Dermis blood vessel endothelial cell (primary cell): ENCODE results near the gene CCT3. TPM values are rescaled to one million over a fixed set of nuclear protein-coding genes. Genes with fewer than 3 reads are reported as not detected.
"Not testable (repeated sequence)": the region's sequence is repeated elsewhere in the genome, so short reads cannot be mapped to it uniquely, and the experiment has no call there.

Experiments
- DNase-seq: peaks from one replicate; pipeline ENCODE4 v3.0.0; 2010
- total RNA-seq: library from RNA; depleted of rRNA; stranded (reverse); fragments of >200 nt; gene quantifications from 2 replicates; pipeline ENCODE4 v1.2.3, GENCODE V29; 2014

Gene CCT3
- total RNA-seq, 1 donor from 2014 or later = 552 TPM

DNA sequence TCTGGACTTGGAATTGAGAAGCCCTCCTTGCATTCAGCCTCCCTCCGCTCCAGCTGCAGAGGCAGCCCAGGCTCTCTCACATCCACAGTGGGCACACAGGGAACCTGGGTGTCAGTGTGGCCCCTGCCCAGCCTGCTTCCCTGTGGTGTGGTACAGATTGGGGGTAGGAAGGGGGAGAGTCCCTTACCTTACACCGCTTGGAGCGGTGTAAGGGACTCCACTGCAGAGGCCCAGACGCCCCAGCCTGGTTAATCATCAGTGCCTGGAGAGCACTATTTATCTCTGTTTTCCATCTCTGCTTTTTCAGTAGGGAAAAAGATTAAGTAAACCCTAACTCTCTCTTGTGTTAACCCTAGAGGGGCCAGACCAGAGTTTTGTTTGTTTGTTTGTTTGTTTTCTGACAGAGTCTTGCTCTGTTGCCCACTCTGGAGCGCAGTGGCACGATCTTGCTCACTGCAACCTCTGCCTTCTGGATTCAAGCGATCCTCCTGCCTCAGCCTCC lies 30.1 kb upstream of the CCT3 start:
- no peak for DNase-seq

- no peak for DNase-seq
Measured at GRCh38 chr1:156367383-156368156, 29.5 kb upstream of the CCT3 start.

GRCh38 chr1:156366378-156367166 lies 28.5 kb upstream of the CCT3 start:
- no peak for DNase-seq

DNA sequence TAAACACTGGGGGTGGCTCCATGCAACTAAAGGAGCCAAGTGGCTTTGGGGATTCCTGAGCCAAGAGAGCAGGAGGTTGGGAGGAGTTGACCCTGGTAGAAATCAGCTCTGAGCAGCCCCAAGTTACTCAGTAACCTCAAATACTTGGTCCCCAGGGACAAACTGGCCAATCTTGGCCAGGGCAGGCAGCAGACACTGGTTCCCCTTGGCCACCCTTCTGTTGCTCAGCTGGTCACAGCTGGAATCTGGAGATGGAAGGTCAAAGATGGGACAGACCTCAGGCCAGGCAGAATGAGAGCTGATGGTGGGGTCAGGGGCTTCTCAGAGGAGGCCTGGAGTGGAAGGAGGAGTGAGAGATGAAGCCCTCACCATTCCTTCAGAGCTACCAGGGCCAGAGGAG lies 27.7 kb upstream of the CCT3 start:
- no peak for DNase-seq

- no peak for DNase-seq
Measured at GRCh38 chr1:156360534-156360933, 22.4 kb upstream of the CCT3 start.

- DNase-seq = peak; percentile 41
Measured at GRCh38 chr1:156359973-156360372, 21.9 kb upstream of the CCT3 start.

DNA sequence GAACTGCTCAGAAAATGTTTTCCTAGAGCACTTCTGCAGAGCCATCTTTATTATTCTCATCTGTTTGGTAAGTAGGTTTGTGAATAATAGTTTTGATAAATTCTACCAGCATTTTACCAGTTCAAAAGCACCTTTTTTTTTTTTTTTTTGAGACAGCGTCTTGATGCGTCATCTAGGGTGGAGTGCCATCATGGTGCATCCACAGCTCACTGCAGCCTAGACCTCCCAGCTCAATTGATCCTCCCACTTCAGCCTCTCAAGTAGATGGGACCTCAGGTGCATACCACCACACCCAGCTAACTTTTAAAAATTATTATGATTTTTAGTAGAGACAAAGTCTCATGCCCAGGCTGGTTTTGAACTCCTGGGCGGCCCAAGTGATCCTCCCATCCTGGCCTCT lies 21.2 kb upstream of the CCT3 start:
- no peak for DNase-seq

DNA sequence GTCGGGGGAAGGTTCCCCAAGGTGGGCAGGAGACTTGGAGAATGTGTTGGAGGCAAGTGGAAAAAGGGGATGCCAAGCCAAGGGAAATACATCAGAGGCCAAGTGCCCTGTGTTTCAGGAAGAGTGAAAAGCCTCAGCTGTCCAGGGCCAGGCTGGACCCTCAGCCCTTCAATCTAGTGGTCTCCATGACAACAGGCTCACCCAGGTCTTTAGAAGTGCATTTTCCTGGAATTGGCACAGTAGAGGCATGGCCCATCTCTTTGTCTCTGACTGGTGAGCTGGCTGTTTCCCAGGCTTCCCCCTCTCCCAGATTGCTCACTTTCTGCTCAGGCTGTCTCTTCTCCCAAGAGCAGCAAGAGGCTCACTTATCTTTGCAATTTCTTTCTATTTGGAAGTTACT lies 20.5 kb upstream of the CCT3 start:
- DNase-seq = no peak

DNA sequence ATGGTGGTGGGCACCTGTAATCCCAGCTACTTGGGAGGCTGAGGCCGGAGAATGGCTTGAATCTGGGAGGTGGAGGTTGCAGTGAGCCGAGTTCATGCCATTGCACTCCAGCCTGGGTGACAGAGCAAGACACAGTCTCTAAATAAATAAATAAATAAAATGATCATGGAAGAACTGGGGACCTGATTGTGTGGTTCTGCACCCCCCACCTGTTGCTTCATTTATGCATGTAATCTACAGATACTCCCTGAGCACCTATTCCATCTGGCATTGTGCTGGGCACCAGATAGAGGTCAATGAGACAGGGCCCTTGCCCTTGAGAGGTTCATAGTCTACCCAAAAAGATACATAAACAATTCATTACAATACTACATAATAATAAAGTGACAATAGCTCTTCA lies 19.9 kb upstream of the CCT3 start:
- DNase-seq = no peak

- DNase-seq = peak; percentile 52
Measured at GRCh38 chr1:156356875-156357534, 18.9 kb upstream of the CCT3 start.

- no peak for DNase-seq
Measured at GRCh38 chr1:156356262-156356874, 18.3 kb upstream of the CCT3 start.

DNA sequence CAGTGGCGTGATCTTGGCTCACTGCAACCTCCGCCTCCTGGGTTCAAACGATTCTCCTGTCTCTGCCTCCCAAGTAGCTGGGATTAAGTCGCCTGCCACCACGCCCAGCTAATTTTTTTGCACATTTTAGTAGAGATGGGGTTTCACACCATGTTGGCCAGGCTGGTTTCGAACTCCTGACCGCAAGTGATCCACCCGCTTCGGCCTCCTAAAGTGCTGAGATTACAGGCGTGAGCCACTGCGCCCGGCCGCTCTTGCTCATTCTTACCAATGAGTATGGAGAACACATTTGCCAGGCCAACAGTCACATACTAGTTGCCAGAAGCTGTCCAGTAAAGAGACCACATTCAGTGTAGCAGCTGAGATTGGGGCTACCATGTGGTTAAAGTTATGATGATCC lies 14.4 kb upstream of the CCT3 start:
- DNase-seq = not testable (repeated sequence)

DNA sequence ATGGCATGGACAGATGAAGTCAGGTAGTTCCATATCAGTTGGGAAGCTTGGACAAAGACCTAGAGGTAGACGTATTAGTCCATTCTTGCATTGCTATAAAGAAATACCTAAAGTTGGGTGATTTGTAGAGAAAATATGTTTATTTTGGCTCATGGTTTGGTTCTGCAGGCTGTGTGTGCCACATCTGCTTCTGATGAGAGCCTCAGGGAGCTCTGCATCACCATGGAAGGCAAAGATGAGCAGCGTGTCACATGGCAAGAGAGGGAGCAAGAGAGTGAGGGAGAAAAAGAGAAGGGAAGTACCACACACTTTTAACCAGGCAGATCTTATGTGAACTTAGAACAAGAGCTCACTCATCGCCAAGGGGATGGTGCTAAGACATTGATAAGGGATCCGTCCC lies 9.2 kb upstream of the CCT3 start:
- no peak for DNase-seq

DNA sequence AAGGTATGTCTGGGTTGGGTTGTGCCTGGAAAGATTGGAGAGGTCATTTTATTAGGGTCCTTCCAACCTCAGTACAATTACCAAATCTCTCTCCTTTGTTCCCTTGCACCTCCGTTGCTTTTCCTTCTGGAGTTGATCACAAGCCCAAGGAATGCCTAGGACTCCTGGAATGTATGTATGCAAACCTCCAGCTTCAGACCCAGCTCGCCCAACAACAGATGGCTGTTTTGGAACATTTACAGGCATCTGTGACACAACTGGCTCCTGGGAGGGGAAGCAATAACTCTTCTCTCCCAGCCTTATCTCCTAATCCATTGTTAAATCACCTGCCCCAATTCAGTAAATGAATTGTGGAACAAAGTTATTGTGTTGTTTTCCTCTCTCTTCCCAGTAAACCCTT lies 8.5 kb upstream of the CCT3 start:
- no peak for DNase-seq

- DNase-seq = not testable (repeated sequence)
Measured at GRCh38 chr1:156346035-156346434, 7.9 kb upstream of the CCT3 start.

GRCh38 chr1:156344409-156344808 lies 6.3 kb upstream of the CCT3 start:
- no peak for DNase-seq

DNA sequence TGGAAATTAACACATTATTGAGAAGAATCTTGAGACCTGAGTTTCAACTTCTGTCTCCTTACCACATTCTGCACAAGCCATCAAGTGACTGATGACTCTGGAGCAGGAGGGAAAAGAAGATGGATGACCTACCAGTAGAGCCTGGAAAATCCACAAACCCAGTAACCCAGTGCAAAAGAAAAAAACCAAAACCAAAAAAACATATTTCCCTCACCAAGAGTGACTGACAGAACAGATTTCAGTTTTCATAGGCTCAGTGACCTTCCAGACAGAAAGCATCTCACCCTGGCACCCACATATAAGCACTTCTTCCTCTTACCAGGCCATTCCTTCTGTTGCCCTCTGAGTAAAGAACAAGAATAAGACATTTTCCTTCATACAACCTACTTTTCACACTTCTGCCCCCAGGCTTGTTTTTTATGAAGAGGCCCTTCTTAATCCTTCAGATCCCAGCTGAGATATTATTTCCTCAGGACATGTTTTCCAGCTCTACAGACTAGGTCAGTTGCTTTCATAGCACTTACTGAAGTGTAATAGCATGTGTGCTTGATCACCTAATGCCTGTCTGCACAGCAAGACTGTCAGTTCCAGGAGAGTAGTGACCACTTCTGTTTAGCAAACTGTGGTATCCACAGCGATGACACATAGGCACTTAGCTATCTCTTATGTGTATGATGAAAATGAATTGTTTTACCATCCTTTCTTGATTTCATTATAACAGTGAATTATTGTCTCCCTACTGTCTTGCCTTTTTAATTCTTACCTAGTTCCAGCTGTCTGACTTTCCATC lies 4.3 kb upstream of the CCT3 start:
- DNase-seq = no peak

- DNase-seq = no peak
Measured at GRCh38 chr1:156337888-156338179, 258 bp downstream of the CCT3 start.

- DNase-seq = peak; percentile 23
Measured at GRCh38 chr1:156337052-156337887, 822 bp downstream of the CCT3 start.

- DNase-seq = peak; percentile 49
Measured at GRCh38 chr1:156336242-156336641, 1.9 kb downstream of the CCT3 start.

DNA sequence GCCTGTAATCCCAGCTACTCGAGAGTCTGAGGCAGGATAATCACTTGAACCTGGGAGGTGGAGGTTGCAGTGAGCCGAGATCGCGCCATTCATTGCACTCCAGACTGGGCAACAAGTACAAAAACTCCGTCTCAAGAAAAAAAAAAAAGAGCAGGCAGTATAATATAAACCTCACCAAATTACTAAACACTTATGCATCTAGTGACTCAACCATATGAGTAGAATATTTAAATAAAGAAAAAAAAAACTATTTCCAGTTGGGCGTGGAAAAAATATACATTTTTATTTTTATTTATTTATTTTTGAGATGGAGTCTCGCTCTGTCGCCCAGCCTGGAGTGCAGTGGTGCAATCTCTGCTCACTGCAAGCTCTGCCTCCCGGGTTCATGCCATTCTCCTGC lies 14.9 kb downstream of the CCT3 start:
- not testable (repeated sequence) for DNase-seq
